Colonic mucosa (tissue), 4 donors: ENCODE data around the gene PDS5B. TPM values are rescaled to one million over a fixed set of nuclear protein-coding genes. Genes with fewer than 3 reads are reported as not detected.
A peak's percentile ranks its signal among the peaks of the same experiment; 100 is the strongest.

Experiments used
- DNase-seq: peaks from one replicate; pipeline ENCODE4 v3.0.0-alpha.2; 2020
- H3K27ac ChIP-seq: fragments of 200-600 bp; one replicate; pipeline ENCODE4 v1.8.0; 2021
- H3K27me3 ChIP-seq: fragments of 200-600 bp; one replicate; pipeline ENCODE4 v1.8.0; 2021
- H3K36me3 ChIP-seq: fragments of 200-600 bp; one replicate; pipeline ENCODE4 v1.8.0; 2021
- H3K4me1 ChIP-seq: fragments of 200-600 bp; one replicate; pipeline ENCODE4 v1.8.0; 2021; ENCODE audit warnings: mild to moderate bottlenecking
- H3K4me3 ChIP-seq: fragments of 200-600 bp; one replicate; pipeline ENCODE4 v1.8.0; 2021
- H3K9ac ChIP-seq, 2 donors: one replicate each; pipeline ENCODE4 v1.7.0; 2013; ENCODE audit warnings: control low read depth in 2 of 2, low read depth in 2 of 2, low read length in 2 of 2
- H3K9me3 ChIP-seq: fragments of 200-600 bp; one replicate; pipeline ENCODE4 v1.8.0; 2021
- intact Hi-C: fragments of 100-400 bp; cut with DNase I; formaldehyde crosslinking; loops from one replicate; pipeline ENCODE4 v1.14.1; 2022
- total RNA-seq, 2 donors: library from RNA; stranded (reverse); fragmentation: NEBNext Ultra II Directional in 1 of 2; extraction: Animal tissue kit (Norgen Biotek cat#: 25700) in 1 of 2; gene quantifications; one replicate each; pipeline ENCODE4 v1.2.1, GENCODE V29; 2021
- TF ChIP-seq, protein P1 (sequence below): fragments of 200-600 bp; IDR thresholded peaks from one replicate; pipeline ENCODE4 v1.8.0; 2022; ENCODE audit warnings: antibody characterized with exemption, mild to moderate bottlenecking
- donor health status: healthy.
- donor health status: DM: no; HTN: no; CAD: no.
- donor health status: DM: no; HTN: no; CAD: no.

PDS5B gene
- total RNA-seq, 2 donors from 2014 or later = 34.0 to 37.0 TPM

DNA sequence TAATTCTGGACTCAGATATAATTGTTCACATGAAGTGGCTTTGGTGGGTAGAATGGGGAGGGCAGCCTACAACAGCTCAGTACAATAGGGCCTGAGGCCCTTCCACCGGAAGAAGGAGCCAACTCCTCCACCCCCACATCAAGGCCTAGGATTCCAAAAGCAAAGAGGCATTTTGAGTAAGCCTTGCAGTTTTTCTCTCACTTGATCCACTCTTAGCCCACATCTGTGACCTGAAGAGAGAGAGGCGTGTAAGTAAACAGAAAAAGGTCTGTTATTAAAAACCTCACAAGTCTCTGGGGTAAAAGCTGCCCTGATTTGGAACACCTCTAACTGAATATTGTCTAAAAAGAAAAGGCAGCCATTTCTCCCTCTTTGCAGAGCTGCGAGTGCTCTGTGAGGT lies 215.9 kb downstream of the PDS5B start:
- no peak overlapping the region for H3K9ac ChIP-seq
- intact Hi-C loops = no loop called here

DNA sequence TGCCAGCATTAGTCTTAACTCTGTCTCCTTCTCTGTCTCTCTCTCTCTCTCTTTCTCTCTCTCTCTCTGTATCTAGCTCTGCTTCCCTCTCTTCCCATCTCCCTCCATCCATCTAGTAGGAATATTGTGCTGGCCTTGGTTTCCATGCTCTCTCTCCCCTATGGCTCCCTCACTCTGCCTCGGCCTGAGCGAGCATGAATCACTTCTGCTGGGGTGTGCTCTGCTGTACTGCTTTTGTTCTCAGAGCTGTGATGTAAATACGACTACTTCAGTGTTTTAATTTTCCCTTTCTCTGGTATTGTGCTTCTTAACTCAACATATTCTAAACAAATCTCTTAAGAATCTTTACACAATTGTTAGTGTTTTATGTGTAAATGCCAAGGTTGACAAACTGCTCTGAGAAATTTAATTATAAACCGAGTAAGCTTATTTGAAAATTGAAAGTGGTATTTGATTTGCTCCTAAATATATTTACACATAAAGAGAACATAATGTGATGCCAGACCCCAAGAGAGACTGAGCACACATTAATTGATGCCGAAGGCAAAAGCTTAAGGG lies 218.5 kb downstream of the PDS5B start:
- Histone ChIP-seq H3K4me1 (no peaks in the 10 kb centered on the region), H3K9ac (no peak overlapping the region), H3K36me3 (no peaks in the 10 kb centered on the region), H3K27me3 (no peaks in the 10 kb centered on the region), H3K27ac (no peak overlapping the region), H3K4me3 (no peak overlapping the region), H3K9me3 (no peaks in the 10 kb centered on the region)
- TF ChIP-seq, protein P1, sequence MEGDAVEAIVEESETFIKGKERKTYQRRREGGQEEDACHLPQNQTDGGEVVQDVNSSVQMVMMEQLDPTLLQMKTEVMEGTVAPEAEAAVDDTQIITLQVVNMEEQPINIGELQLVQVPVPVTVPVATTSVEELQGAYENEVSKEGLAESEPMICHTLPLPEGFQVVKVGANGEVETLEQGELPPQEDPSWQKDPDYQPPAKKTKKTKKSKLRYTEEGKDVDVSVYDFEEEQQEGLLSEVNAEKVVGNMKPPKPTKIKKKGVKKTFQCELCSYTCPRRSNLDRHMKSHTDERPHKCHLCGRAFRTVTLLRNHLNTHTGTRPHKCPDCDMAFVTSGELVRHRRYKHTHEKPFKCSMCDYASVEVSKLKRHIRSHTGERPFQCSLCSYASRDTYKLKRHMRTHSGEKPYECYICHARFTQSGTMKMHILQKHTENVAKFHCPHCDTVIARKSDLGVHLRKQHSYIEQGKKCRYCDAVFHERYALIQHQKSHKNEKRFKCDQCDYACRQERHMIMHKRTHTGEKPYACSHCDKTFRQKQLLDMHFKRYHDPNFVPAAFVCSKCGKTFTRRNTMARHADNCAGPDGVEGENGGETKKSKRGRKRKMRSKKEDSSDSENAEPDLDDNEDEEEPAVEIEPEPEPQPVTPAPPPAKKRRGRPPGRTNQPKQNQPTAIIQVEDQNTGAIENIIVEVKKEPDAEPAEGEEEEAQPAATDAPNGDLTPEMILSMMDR = no peak
- intact Hi-C loops = no loop called here
- DNase-seq = no peak

More for the DNA sequence above, 215.9 kb downstream of the PDS5B start:
- H3K27me3 ChIP-seq = no peaks in the 10 kb centered on the region
- no peak for DNase-seq
- H3K36me3 ChIP-seq = no peaks in the 10 kb centered on the region
- no peak overlapping the region for H3K4me3 ChIP-seq
- H3K4me1 ChIP-seq = no peaks in the 10 kb centered on the region
- H3K27ac ChIP-seq = no peak overlapping the region
- H3K9me3 ChIP-seq = no peaks in the 10 kb centered on the region
- TF ChIP-seq, protein P1 = no peak

DNA sequence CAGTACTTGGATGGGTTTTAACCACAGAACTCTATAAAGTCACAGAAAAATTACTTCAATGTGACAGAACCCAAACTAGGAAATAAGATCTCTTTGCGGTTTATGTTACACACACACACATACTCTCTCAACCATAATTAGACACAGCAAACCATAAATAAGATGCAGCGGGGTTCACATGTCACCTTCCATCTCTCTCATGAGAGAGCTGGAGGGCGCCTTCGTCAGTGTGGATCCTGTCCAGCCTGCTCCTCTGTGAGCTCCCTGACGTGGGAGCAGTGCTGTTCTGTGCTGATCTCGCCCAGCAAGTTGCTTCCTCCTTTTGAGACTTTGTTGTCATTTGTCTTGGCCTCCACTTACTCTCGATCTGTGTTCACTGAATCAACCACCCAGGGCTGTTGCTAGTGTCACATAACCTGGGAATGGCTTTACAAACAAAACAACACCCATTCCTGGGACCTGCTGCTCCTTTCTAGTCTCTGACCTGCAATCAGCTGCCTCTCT lies 225.1 kb downstream of the PDS5B start:
- Histone ChIP-seq H3K27me3 (no peaks in the 10 kb centered on the region), H3K4me1 (no peaks in the 10 kb centered on the region), H3K27ac (no peak overlapping the region), H3K4me3 (no peak overlapping the region), H3K9ac (no peak overlapping the region), H3K36me3 (no peaks in the 10 kb centered on the region), H3K9me3 (no peaks in the 10 kb centered on the region)
- TF ChIP-seq, protein P1 = no peak
- intact Hi-C loops = no loop called here
- DNase-seq = peak; percentile 31

DNA sequence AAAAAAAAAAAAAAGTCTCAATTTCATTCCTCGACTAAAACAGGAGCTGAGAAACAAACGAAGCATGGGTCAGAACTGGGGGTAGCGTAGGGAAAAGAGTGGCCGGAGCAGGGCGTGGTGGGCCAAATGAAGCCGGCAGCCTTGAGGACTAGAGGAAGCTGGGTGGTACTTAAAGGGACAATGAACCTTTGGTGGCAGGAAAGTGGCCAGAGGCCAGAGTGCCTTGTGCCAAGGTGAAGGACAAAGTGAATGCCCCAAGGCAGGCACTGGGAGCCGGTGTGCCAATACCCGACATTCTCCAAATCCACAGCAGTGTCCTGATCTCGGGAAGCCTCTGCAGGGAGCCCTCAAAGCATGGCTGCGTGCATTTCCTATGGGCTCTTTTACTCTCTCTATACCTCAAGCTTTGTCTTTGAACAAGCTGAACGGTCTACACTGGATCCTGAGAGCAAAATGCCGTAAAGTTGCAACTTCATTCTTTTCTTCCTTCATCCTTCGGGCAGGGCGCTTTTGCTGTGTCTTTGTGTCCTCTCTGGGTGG lies 235.0 kb downstream of the PDS5B start:
- no peak overlapping the region for H3K9ac ChIP-seq
- no peaks in the 10 kb centered on the region for H3K27me3 ChIP-seq
- no peaks in the 10 kb centered on the region for H3K9me3 ChIP-seq
- intact Hi-C loops = no loop called here
- no peaks in the 10 kb centered on the region for H3K36me3 ChIP-seq
- no peak overlapping the region for H3K27ac ChIP-seq
- no peaks in the 10 kb centered on the region for H3K4me1 ChIP-seq
- TF ChIP-seq, protein P1 = no peak
- DNase-seq = no peak
- no peak overlapping the region for H3K4me3 ChIP-seq

DNA sequence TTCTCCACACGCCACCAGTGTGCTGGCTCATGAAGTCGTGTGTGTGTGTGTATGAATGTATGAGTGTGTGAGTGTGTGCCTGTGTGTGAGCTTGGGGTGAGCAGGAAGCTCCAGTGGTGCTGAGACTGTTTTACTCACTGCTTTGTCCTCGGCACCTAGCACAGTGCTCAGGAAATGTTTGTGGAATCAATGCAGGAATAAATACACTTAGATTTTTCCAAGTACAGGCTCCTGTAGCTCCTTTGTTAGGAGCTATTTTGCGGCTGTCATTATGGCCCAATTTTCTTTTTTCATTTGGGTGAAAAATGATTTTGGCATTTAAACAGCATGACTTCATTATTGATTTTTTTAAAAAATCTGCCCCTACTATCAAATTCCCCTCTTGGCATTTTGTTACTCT lies 236.5 kb downstream of the PDS5B start:
- Histone ChIP-seq H3K9ac (no peak overlapping the region), H3K27me3 (no peaks in the 10 kb centered on the region), H3K4me3 (no peak overlapping the region), H3K36me3 (no peaks in the 10 kb centered on the region), H3K27ac (no peak overlapping the region), H3K4me1 (no peaks in the 10 kb centered on the region), H3K9me3 (no peaks in the 10 kb centered on the region)
- TF ChIP-seq, protein P1 = no peak
- intact Hi-C loops = no loop called here
- DNase-seq = no peak
